ENCODE measurements around the gene XRCC5. TPM values are rescaled to one million over a fixed set of nuclear protein-coding genes. Genes with fewer than 3 reads are reported as not detected.

Gene XRCC5
- total and polyA plus RNA-seq, 3 donors from 2014 or later = 132 to 145 (median 133) TPM

DNA sequence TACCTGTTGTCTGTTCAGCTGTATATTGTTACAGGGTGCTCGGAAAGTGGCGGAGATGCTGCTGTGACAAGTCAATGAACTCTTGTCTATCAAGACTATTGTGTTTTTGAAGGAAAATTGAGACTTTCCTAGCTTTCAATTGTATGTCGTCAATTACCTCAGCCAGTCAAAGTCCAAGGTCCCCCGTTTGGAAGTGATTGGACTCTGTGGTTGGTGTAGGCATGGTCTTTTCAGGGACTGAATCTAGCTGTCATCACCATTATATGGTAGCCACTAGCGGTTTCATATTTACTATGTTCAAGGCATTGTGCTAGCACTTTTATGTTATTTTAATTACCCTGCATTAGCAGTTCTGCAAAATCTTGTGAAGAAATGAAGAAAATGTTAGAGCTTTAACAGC lies 54.9 kb downstream of the XRCC5 start:
- no peaks in the 10 kb centered on the region for H3K36me3 ChIP-seq (ENCODE audit: low read depth, missing control alignments)
- H3K27me3 ChIP-seq = no peaks in the 10 kb centered on the region

DNA sequence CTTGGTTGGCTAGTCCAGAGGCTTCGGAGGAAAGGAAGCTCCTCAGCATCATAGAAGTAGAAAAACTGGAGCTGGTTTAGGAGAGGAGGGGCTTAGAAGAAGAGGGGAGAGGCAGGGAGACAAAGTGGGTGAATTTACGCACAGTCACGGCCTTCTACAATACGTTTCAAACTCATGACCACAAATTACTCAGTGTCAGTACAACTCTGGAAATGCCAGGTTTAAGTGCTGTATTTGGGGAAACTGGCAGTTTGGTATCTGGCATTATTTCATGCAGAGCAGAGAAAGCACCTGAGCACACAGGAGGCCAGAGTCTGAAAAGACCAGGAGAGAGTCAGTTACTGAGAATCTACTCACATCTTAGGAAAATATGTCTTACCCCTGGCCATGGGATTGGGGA lies 55.4 kb downstream of the XRCC5 start:
- no peak for DNase-seq
- Histone ChIP-seq H3K27ac (no peak overlapping the region), H3K9me3 (no peaks in the 10 kb centered on the region), H3K4me3 (no peak overlapping the region), H3K36me3 (ENCODE audit: low read depth, missing control alignments) (no peaks in the 10 kb centered on the region), H3K4me1 (peaks cover 1% of the 10 kb centered on the region), H3K27me3 (no peaks in the 10 kb centered on the region)
- intact Hi-C loops (cut with DNase I; ENCODE audit: low total_unique reads) = no loop called here
- WGBS, 2 donors = 87 to 89% methylated on average over 4 of the region's 4 CpGs
- TF ChIP-seq POLR2A (IDR thresholded peaks at IDR 0.05) (no peak), CTCF (IDR thresholded peaks at IDR 0.05) (no peak)

More for the DNA sequence above, 54.9 kb downstream of the XRCC5 start:
- DNase-seq = no peak
- no peaks in the 10 kb centered on the region for H3K9me3 ChIP-seq
- H3K4me3 ChIP-seq = no peak overlapping the region
- TF ChIP-seq CTCF (IDR thresholded peaks at IDR 0.05) (no peak), POLR2A (IDR thresholded peaks at IDR 0.05) (no peak)
- WGBS, 2 donors = 90 to 93% methylated on average over 5 of the region's 5 CpGs
- no peaks in the 10 kb centered on the region for H3K4me1 ChIP-seq
- intact Hi-C loops (cut with DNase I; ENCODE audit: low total_unique reads) = no loop called here
- no peak overlapping the region for H3K27ac ChIP-seq

- peaks cover 10% of the 10 kb centered on the region for H3K4me1 ChIP-seq
- no peak for DNase-seq
- no peak overlapping the region for H3K4me3 ChIP-seq
- H3K27me3 ChIP-seq = no peaks in the 10 kb centered on the region
- intact Hi-C loops (cut with DNase I; ENCODE audit: low total_unique reads) = no loop called here
- no peaks in the 10 kb centered on the region for H3K36me3 ChIP-seq (ENCODE audit: low read depth, missing control alignments)
- no peaks in the 10 kb centered on the region for H3K9me3 ChIP-seq
- WGBS, 2 donors = 83 to 91% methylated on average over 4 of the region's 4 CpGs
- no peak overlapping the region for H3K27ac ChIP-seq
- no peak for TF ChIP-seq POLR2A (IDR thresholded peaks at IDR 0.05)
- TF ChIP-seq CTCF (IDR thresholded peaks at IDR 0.05) = no peak
Measured at GRCh38 chr2:216165711-216166110, 56.6 kb downstream of the XRCC5 start.

DNA sequence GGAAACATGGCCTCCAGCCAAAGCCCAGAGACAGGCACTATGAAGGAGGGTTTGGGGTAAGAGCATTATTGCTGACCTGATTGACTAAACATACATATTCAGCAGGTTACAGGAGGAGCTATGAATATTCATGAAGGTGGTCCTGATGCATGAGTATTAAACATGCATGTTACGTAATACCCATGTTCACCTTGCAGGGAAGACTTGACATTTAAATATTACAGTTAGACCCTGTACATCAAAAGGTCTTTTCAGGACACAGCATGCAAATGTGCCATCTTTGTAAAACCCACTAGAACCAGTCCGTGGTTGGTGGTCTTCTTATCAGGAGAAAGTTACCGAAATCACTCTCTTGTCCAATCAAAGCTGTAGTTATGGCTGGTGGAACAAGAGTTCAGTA lies 59.9 kb downstream of the XRCC5 start:
- Histone ChIP-seq H3K4me1 (peaks cover 12% of the 10 kb centered on the region), H3K36me3 (ENCODE audit: low read depth, missing control alignments) (no peaks in the 10 kb centered on the region), H3K27ac (no peak overlapping the region), H3K4me3 (no peak overlapping the region), H3K27me3 (no peaks in the 10 kb centered on the region), H3K9me3 (no peaks in the 10 kb centered on the region)
- intact Hi-C loops (cut with DNase I; ENCODE audit: low total_unique reads) = no loop called here
- no peak for DNase-seq
- TF ChIP-seq POLR2A (IDR thresholded peaks at IDR 0.05) = no peak
- 72 to 81% methylated on average over 3 of the region's 3 CpGs for WGBS, 2 donors

DNA sequence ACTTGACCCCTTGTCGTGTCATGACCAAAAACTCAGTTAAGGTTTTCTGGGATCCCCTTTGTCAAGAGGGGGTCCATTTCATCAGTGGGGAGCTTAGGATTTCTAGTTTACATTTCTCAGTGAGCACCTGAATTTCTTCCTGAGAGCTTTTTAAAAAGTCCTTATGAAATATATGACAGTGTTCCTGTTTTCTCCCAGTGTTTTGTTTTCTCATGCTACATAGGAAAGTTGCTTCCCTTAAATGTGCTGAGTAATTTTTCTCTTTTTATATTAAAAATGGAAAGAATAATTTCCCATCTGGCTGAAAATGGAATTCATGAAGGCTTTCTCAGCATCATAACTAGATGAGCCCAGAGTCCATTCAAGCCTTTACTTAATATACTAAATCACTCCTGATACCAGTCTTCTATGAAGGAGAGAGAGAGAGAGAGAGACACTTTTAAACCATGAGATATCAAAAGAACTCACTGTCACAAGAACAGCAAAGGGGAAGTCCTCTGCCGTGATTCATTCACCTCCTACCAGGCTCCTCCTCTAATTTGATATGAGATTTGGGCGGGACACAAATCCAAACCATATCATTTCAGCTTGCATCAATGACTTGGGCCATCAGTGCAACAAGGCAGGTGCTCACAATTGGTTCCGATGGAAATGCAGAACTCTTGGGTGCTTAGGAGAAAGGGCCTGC lies 61.1 kb downstream of the XRCC5 start:
- Histone ChIP-seq H3K9me3 (no peaks in the 10 kb centered on the region), H3K27ac (no peak overlapping the region), H3K27me3 (no peaks in the 10 kb centered on the region), H3K4me1 (peaks cover 15% of the 10 kb centered on the region), H3K36me3 (ENCODE audit: low read depth, missing control alignments) (no peaks in the 10 kb centered on the region), H3K4me3 (no peak overlapping the region)
- no peak for DNase-seq
- WGBS, 2 donors = 63 to 72% methylated on average over 4 of the region's 4 CpGs
- no peak for TF ChIP-seq CTCF (IDR thresholded peaks at IDR 0.05)
- no peak for TF ChIP-seq POLR2A (IDR thresholded peaks at IDR 0.05)
- intact Hi-C loops (cut with DNase I; ENCODE audit: low total_unique reads) = no loop called here

Measured in testis (tissue), 3 donors.